GM21390 (cell line): ENCODE results near the gene NME9.
"Not testable (repeated sequence)": the region's sequence is repeated elsewhere in the genome, so short reads cannot be mapped to it uniquely, and the experiment has no call there.

Experiments used
- ATAC-seq: cut with Tn5 transposase; IDR thresholded peaks from one replicate; pipeline ENCODE4 v1.9.1; 2021; ENCODE audit not compliant: unreplicated experiment

NME9 gene, protein sequence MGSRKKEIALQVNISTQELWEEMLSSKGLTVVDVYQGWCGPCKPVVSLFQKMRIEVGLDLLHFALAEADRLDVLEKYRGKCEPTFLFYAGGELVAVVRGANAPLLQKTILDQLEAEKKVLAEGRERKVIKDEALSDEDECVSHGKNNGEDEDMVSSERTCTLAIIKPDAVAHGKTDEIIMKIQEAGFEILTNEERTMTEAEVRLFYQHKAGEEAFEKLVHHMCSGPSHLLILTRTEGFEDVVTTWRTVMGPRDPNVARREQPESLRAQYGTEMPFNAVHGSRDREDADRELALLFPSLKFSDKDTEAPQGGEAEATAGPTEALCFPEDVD

GRCh38 chr3:138329127-138329983 lies at the start of gene NME9:
TSS of gene NME9 (minus strand) at chr3:138329851. CDS start at chr3:138329335, 516 bp downstream.
- peak; percentile 76 for ATAC-seq

- no peak for ATAC-seq
Observed at GRCh38 chr3:138378990-138379389, 49.3 kb upstream of the NME9 start.

DNA sequence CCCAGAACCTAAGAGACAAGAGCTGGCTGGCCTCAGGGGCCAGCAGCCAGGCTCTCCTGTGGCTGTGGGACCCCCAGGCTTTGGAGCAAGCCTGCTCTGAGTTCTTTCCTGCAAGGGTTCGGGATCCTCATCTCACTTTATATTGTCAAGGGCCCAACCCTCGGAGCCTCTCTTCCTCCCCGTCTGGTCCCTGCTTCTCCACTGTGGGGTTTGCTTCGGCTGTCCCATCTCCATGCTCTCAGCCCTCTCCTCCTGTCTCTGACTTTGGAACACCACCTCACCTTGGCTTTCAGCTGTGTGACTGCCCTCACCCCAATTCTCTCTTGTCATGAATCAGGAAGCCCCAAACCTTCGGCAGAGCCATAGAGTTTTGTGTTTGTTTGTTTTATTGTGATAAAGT lies 48.7 kb upstream of the NME9 start:
- no peak for ATAC-seq

GRCh38 chr3:138377804-138378203 lies 48.2 kb upstream of the NME9 start:
- no peak for ATAC-seq

GRCh38 chr3:138377212-138377611 lies 47.6 kb upstream of the NME9 start:
- ATAC-seq, result not testable (repeated sequence)

DNA sequence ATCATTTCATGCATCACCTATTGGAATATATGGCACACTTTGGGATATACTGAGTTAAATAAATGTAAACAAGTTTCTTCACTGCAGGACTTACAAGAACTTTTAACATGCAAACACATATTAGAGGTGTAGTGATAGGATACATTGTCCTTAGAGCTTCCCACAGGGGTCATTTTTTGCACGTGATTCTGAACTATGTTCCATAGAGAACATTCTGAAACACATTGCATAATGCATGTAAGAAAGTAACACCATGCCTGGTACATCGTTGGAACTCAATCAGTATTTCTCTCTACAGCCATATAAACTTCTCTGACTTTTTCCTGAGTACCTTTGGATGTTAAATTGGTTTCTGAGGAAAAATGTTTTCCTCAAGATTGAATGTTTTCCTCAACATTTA lies 47.0 kb upstream of the NME9 start:
- no peak for ATAC-seq

DNA sequence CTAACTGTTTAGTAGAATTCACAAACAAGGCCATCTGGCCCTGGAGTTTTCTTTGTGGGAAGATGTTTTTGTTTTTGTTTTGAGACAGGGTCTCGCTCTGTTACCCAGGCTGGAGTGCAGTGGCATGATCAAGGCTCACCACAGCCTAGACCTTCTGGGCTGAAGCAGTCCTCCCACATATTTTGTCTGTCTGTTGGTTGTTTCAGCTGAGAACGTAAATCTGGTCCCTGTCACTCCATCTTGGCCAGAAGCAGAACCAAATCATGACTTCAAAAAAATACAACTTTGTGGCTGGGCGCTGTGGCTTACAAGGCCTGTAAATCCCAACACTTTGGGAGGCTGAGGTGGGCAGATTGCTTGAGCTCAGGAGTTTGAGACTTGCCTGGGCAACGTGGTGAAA lies 45.8 kb upstream of the NME9 start:
- ATAC-seq, result no peak

- no peak for ATAC-seq
Observed at GRCh38 chr3:138374573-138375134, 45.0 kb upstream of the NME9 start.

- ATAC-seq, result no peak
Observed at GRCh38 chr3:138373736-138374094, 44.1 kb upstream of the NME9 start.

DNA sequence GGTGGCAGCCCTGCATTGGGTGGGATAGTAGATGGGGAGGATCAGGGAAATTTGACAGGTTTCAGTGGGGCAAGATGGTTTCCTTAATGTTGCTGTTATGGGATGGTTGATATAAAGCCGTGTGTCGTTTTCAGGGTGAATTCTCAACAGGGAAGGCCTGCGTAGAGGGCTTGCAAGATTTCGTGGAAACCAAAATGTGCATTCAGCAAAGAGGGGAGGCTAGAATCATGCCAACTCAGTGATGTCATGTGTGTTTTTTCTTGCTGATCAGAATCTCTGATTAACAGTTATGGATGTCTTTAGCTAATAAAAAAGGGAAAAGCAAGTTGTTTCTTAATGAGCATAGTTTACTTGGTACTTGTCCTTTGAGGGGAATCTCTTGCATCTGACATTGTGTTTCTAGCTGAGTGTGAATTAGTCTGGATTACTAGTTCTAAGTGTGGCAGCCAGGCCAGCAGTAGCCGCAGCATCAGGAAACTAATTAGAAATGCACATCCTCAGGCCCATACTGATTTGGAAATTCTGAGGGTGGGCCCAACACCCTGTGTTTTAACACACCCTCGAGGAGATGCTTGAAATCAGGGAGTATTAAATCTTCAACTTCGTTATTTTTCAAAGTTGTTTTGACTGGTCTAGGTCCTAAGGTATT lies 43.6 kb upstream of the NME9 start:
- no peak for ATAC-seq

DNA sequence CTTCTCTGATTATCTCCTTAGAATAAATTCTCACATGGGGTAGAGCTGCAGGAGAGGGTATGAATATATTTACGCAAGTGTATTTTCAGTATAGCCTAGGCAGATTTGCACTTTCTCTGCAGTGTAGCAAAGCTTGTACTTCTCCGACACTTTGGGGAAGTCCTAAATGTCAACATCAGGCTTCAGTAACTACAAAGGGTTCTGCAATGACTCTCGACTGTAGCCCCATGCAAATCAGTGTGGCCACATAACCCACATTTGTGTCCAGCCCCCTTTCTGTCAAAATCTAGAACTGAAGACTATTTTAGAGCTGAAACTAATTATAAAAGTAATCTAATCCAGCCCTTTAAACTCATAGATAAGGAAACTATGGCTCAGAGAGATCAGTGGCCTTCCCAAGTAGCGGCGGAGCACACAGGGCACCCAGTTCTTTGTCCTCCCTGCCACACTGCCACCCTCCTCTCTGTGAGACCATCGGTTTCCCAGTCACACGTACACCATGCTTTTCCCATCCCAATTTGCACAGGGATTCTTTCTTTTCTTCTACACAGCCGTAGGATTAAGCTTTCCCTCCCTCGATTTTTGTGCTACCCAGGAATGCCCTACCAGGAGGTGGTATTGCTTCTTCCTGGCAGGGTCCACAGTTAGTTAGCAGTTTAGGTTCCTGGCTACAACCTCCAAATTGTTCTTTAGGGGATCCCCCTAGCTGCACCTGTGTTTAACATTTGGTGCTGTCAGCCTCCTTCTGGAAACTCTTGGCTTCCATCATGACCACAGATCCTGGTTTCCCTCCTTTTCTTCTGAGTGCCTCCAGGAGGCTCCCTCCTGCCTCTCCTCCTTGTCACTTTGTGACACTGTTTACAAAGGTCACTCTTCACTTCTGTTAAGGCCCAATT lies 41.7 kb upstream of the NME9 start:
- peak; percentile 99 for ATAC-seq

GRCh38 chr3:138370321-138370720 lies 40.7 kb upstream of the NME9 start:
- no peak for ATAC-seq

DNA sequence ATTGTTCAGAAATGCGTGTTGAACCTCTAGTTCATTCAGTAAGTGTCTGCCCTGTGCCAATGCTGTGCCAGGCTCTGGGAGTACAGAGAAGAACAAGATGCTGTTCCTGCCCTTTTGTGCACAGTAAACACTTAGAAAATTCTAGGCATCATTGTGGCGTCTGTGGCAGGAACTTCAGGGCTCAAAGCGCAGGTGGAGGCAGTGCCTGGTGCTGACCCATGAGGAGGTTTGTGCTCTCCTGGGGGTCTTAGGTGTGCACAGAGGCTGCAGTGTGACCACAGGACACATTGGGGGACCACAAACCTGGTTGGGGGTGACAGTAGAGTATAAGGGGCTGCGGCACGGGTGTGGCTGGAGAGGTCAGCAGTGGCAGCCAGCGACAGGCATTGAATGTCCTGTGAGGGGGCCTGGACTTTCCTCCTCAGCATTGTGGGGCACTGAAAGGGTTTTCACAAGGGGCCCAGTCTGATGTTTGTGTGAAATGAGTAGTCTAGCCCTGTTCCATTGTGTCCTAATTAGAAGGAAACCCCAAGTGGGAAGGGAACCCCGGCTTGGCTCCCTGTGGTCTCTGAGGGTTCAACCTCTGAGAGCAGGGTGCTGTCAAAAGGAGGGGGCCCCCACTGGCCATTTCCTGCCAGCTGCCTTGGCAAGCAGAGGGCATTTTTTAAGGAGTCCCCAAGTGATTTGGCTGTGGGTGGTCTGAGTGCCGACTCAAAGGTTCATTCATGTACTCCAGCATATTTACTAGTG lies 39.7 kb upstream of the NME9 start:
- no peak for ATAC-seq

DNA sequence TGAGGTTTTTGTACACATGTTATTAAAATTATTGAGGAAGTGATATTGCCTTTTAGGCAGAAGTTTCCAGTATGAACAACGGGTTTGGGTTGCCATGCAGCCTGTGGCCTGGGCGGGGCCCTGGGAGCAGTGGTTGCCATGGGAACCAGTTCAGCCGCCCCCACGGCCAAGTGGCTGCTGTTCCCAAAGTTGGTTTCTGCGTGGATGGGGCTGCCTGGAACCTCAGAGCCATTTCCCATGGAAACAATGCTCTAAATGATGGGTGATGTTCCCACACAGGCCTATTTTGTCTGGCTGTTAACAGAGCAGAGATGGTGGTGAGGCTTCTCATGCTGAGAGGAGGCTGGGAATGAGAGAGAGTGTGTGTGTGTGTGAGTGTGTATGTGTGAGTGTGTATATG lies 38.3 kb upstream of the NME9 start:
- ATAC-seq, result no peak

DNA sequence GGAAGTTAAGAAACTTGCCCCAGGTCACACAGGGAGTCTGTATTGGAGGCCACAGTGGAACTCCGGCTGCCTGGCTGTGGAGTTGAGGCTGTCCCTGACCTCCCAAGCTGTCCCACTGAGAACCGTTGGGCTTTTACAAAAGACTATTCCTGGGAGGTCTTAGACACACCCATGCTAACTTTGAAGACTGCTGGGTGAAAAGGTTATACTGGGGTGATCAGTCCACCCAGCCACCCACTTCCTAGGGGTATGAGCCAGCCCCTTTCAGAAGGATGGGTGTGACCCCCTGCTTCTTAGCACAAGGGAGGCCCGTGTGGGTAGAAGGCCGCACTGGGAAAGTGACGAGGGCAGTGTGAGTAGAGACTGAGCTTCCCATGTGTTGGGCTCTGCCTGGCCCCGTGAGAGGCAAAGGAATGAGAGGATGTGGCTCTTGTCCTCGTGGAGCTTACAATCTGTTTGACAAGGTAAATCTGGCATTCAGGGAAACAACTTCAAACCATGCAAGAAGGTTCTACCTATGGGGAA lies 37.7 kb upstream of the NME9 start:
- ATAC-seq, result no peak

- no peak for ATAC-seq
Observed at GRCh38 chr3:138366006-138366759, 36.5 kb upstream of the NME9 start.

GRCh38 chr3:138365253-138365555 lies 35.6 kb upstream of the NME9 start:
- ATAC-seq, result no peak

DNA sequence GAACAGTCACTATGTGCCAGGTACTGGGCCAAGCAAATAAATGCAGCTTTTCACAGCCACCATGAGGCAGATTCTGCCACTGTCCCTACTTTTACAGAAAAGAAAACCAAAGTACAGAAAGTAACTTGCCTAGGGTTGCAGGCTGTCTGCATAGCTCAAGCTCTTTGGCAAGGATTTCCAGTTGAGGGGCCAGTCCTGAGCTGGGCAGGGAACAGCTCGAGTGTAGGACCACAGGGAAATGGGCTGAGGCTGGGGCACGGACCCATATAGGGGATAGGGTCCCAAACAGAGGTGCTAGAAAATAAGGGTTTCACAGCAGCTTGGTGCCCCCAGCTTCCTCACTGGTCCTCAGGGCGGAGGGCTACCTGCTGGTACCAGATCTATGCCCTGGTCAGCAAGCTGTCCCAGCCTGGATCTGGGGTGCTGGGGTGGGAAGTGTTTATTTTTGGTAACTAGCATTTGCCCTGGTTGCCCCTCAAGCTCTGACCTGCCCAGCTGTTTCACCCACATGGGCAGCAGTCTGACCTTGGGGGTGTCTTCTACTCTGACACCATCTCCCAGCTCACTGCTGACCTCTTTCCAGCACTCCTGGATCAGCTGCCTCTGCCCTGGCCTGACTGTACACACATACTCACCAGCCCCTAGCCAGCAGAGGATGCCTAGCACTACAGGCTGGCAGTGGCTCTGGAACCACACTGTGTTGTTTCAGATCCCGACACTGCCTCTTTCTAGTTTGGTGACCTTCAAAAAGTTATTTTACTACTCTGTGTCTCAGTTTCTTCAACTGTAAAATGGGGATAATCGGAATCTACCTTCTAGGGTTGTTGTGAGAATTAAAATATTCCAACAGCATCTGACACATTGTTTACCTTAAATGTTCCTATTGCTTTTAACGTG lies 35.0 kb upstream of the NME9 start:
- ATAC-seq, result no peak
